Neural cell (in vitro differentiated cells): Measurements from ENCODE around the gene ATP9B. TPM values are rescaled to one million over a fixed set of nuclear protein-coding genes. Genes with fewer than 3 reads are reported as not detected.

Source experiments
- H2AFZ ChIP-seq: fragments of 200-600, 300-800 bp; sonication (generic), shearing (Covaris generic); 2 replicates; pipeline ENCODE4 v1.6.0; 2014; ENCODE audit warnings: low read depth, mild to moderate bottlenecking, antibody characterized with exemption, low read length, moderate library complexity
- H3F3A ChIP-seq: fragments of 200-600 bp; shearing (Covaris generic); 2 replicates; pipeline ENCODE4 v1.6.1; 2016; ENCODE audit warnings: mild to moderate bottlenecking, moderate library complexity, mixed read lengths, antibody characterized with exemption, low read length; ENCODE audit not compliant: insufficient read depth, poor library complexity, severe bottlenecking
- H3K27ac ChIP-seq: fragments of 200-600, 300-800 bp; sonication (generic), shearing (Covaris generic); 2 replicates; pipeline ENCODE4 v1.5.1; 2014; ENCODE audit warnings: mild to moderate bottlenecking, low read length, moderate library complexity
- H3K27me3 ChIP-seq: fragments of 300-800, 200-600 bp; sonication (generic), shearing (Covaris generic); 2 replicates; pipeline ENCODE4 v1.6.0; 2014; ENCODE audit warnings: mild to moderate bottlenecking, low read depth, low read length, moderate library complexity; ENCODE audit not compliant: insufficient read depth
- H3K36me3 ChIP-seq: fragments of 300-800, 200-600 bp; sonication (generic), shearing (Covaris generic); 2 replicates; pipeline ENCODE4 v1.5.1; 2014; ENCODE audit warnings: mild to moderate bottlenecking, antibody characterized with exemption, low read length, moderate library complexity; ENCODE audit not compliant: insufficient read depth
- H3K4me2 ChIP-seq: fragments of 300-800, 200-600 bp; sonication (generic), shearing (Covaris generic); 2 replicates; pipeline ENCODE4 v1.6.0; 2014; ENCODE audit warnings: mild to moderate bottlenecking, low read length
- H3K4me3 ChIP-seq: fragments of 300-800, 200-600 bp; sonication (generic), shearing (Covaris generic); 2 replicates; pipeline ENCODE4 v1.5.1; 2014; ENCODE audit warnings: mild to moderate bottlenecking, low read length, moderate library complexity
- H3K79me2 ChIP-seq: fragments of 200-600 bp; shearing (Covaris generic); replicated peaks from 2 replicates; pipeline ENCODE4 v1.6.0; 2014; ENCODE audit warnings: mild to moderate bottlenecking, low read length, moderate library complexity; ENCODE audit not compliant: insufficient read depth
- H3K9ac ChIP-seq: fragments of 300-800, 200-600 bp; sonication (generic), shearing (Covaris generic); 2 replicates; pipeline ENCODE4 v1.6.1; 2016; ENCODE audit warnings: mild to moderate bottlenecking, low read length, mixed read lengths
- H3K9me2 ChIP-seq: fragments of 200-600 bp; shearing (Covaris generic); 2 replicates; pipeline ENCODE4 v1.6.1; 2016; ENCODE audit warnings: mild to moderate bottlenecking, low read length, mixed read lengths; ENCODE audit not compliant: insufficient read depth
- H3K9me3 ChIP-seq: fragments of 200-600, 300-800 bp; sonication (generic), shearing (Covaris generic); 2 replicates; pipeline ENCODE4 v1.6.1; 2016; ENCODE audit warnings: mild to moderate bottlenecking, mixed run types, low read length, moderate library complexity, mixed read lengths
- H4K20me1 ChIP-seq: fragments of 200-600 bp; shearing (Covaris generic); 2 replicates; pipeline ENCODE4 v1.6.1; 2016; ENCODE audit warnings: mild to moderate bottlenecking, mixed run types; ENCODE audit not compliant: insufficient read depth
- CTCF ChIP-seq: fragments of 450-650 bp; IDR thresholded peaks from 2 replicates; pipeline ENCODE4 v1.5.1; 2014; ENCODE audit warnings: antibody characterized with exemption, mild to moderate bottlenecking, moderate library complexity; ENCODE audit not compliant: poor library complexity, severe bottlenecking
- EP300 ChIP-seq: fragments of 450-650 bp; conservative IDR thresholded peaks from 2 replicates; pipeline ENCODE4 v1.6.1; 2014; ENCODE audit warnings: antibody characterized with exemption, mild to moderate bottlenecking, moderate library complexity; ENCODE audit not compliant: poor library complexity, severe bottlenecking
- EZH2 ChIP-seq: fragments of 200-600, 300-800 bp; shearing (Covaris generic), sonication (generic); IDR thresholded peaks from 2 replicates; pipeline ENCODE4 v1.6.1; 2014; ENCODE audit warnings: antibody characterized with exemption, low read length, borderline replicate concordance, mild to moderate bottlenecking; ENCODE audit not compliant: insufficient read depth, poor library complexity, severe bottlenecking
- MXI1 ChIP-seq: fragments of 450-650 bp; conservative IDR thresholded peaks from 2 replicates; pipeline ENCODE4 v1.6.1; 2014; ENCODE audit warnings: antibody characterized with exemption, mild to moderate bottlenecking; ENCODE audit not compliant: poor library complexity, severe bottlenecking
- POLR2AphosphoS5 ChIP-seq: IDR thresholded peaks from 2 replicates; pipeline ENCODE4 v1.6.1; 2012
- RAD21 ChIP-seq: fragments of 450-650 bp; conservative IDR thresholded peaks from 2 replicates; pipeline ENCODE4 v1.6.1; 2014; ENCODE audit warnings: antibody characterized with exemption, mild to moderate bottlenecking, moderate library complexity
- REST ChIP-seq: IDR thresholded peaks from 2 replicates; pipeline ENCODE4 v1.6.1; 2012; ENCODE audit warnings: borderline replicate concordance
- SMC3 ChIP-seq: fragments of 450-650 bp; conservative IDR thresholded peaks from 2 replicates; pipeline ENCODE4 v1.6.1; 2014; ENCODE audit warnings: antibody characterized with exemption, mild to moderate bottlenecking, moderate library complexity; ENCODE audit not compliant: poor library complexity
- TAF1 ChIP-seq: IDR thresholded peaks from 2 replicates; pipeline ENCODE4 v1.6.1; 2012; ENCODE audit warnings: low read depth
- polyA plus RNA-seq: library from polyadenylated mRNA; depleted of rRNA; stranded (reverse); fragments of >200 nt; gene quantifications from 2 replicates; pipeline ENCODE4 v1.2.3, GENCODE V29; 2014

The ATP9B gene
- polyA plus RNA-seq, 1 donor from 2014 or later = 15.4 TPM

GRCh38 chr18:79042276-79042675 lies 26.9 kb upstream of the ATP9B start:
- Histone ChIP-seq H3K9me2 (no peaks in the 10 kb centered on the region), H3K4me3 (no peak overlapping the region), H3K79me2 (no peaks in the 10 kb centered on the region), H4K20me1 (no peaks in the 10 kb centered on the region), H3K27ac (no peak overlapping the region), H3K36me3 (no peaks in the 10 kb centered on the region), H3K4me2 (no peak overlapping the region), H3K9me3 (no peaks in the 10 kb centered on the region), H3F3A (no peaks in the 10 kb centered on the region), H3K27me3 (no peaks in the 10 kb centered on the region), H3K9ac (no peak overlapping the region), H2AFZ (no peak overlapping the region)
- TF ChIP-seq TAF1 (no peak), EZH2 (no peak), CTCF (no peak), MXI1 (no peak), RAD21 (no peak), POLR2AphosphoS5 (no peak), REST (no peak), SMC3 (no peak), EP300 (no peak)

- TF ChIP-seq REST (no peak), SMC3 (no peak), CTCF (no peak), EZH2 (no peak), TAF1 (no peak), MXI1 (no peak), EP300 (no peak), POLR2AphosphoS5 (no peak)
- no peaks in the 10 kb centered on the region for H3K27me3 ChIP-seq
- no peaks in the 10 kb centered on the region for H3K36me3 ChIP-seq
- no peaks in the 10 kb centered on the region for H3K9me3 ChIP-seq
- H3K9ac ChIP-seq = no peak overlapping the region
- H3K9me2 ChIP-seq = no peaks in the 10 kb centered on the region
- no peak overlapping the region for H3K27ac ChIP-seq
- no peak overlapping the region for H3K4me2 ChIP-seq
- no peaks in the 10 kb centered on the region for H3F3A ChIP-seq
- no peaks in the 10 kb centered on the region for H4K20me1 ChIP-seq
- no peak overlapping the region for H3K4me3 ChIP-seq
- no peaks in the 10 kb centered on the region for H3K79me2 ChIP-seq
- no peak overlapping the region for H2AFZ ChIP-seq
Observed at GRCh38 chr18:79043288-79043687, 25.9 kb upstream of the ATP9B start.
